Thyroid gland (tissue), 4 donors: ENCODE measurements around the gene PTPN6.

ENCODE experiments used
- CTCF ChIP-seq, 6 experiments: fragments of 200-600 bp in 3 of 6; fragments of 450-650 bp in 3 of 6; sonication (generic) in 3 of 6; IDR thresholded peaks; one replicate each; pipeline ENCODE4 v1.5.1; 2016 to 2019; ENCODE audit warnings: antibody characterized with exemption in 6 of 6, mild to moderate bottlenecking in 2 of 6, inconsistent platforms in 1 of 6, moderate library complexity in 1 of 6
- POLR2A ChIP-seq, 2 donors: fragments of 450-650 bp; IDR thresholded peaks; one replicate each; pipeline ENCODE4 v1.6.1; 2017; ENCODE audit warnings: antibody characterized with exemption in 2 of 2, mild to moderate bottlenecking in 2 of 2, moderate library complexity in 1 of 2

- TF ChIP-seq POLR2A (IDR thresholded peaks at IDR 0.05) (no peak), CTCF (IDR thresholded peaks at IDR 0.05) (no peak)
Observed at GRCh38 chr12:6981152-6982052, 30.2 kb downstream of the PTPN6 start.
